Stimulated activated CD8-positive, alpha-beta memory T cell treated with anti-CD3 and anti-CD28 coated beads, Interleukin-2, amount 100 ng/mL, for 48 hours (primary cell): Measurements from ENCODE around the gene SLC28A1.

Experiments
- DNase-seq, 2 donors: peaks; one replicate each; pipeline ENCODE4 v3.0.0-alpha.2; 2020; ENCODE audit warnings: low read depth in 2 of 2

Gene SLC28A1

GRCh38 chr15:84885801-84886200, 1.3 kb downstream of the SLC28A1 start:
- DNase-seq: no peak

- DNase-seq: no peak
These were observed 1.9 kb downstream of the SLC28A1 start for GRCh38 chr15:84886211-84886983.

GRCh38 chr15:84886984-84887299, 2.5 kb downstream of the SLC28A1 start:
- DNase-seq: no peak

GRCh38 chr15:84887938-84888337, 3.5 kb downstream of the SLC28A1 start:
- DNase-seq: no peak

GRCh38 chr15:84888639-84889038, 4.2 kb downstream of the SLC28A1 start:
- DNase-seq: no peak

- no peak for DNase-seq
These were observed 5.0 kb downstream of the SLC28A1 start for GRCh38 chr15:84889313-84889990.

- no peak for DNase-seq
These were observed 5.7 kb downstream of the SLC28A1 start for GRCh38 chr15:84889991-84890669.

GRCh38 chr15:84890670-84891162, 6.3 kb downstream of the SLC28A1 start:
- no peak for DNase-seq

GRCh38 chr15:84891339-84891738, 6.9 kb downstream of the SLC28A1 start:
- no peak for DNase-seq

- DNase-seq: no peak
These were observed 8.4 kb downstream of the SLC28A1 start for GRCh38 chr15:84892786-84893307.

- DNase-seq: no peak
These were observed 9.1 kb downstream of the SLC28A1 start for GRCh38 chr15:84893607-84894006.

- no peak for DNase-seq
These were observed 10.4 kb downstream of the SLC28A1 start for GRCh38 chr15:84894736-84895425.

- no peak for DNase-seq
These were observed 14.3 kb downstream of the SLC28A1 start for GRCh38 chr15:84898761-84899160.

- DNase-seq: no peak
These were observed 15.3 kb downstream of the SLC28A1 start for GRCh38 chr15:84899750-84900149.

- DNase-seq: no peak
These were observed 17.1 kb downstream of the SLC28A1 start for GRCh38 chr15:84901540-84901939.

GRCh38 chr15:84903751-84904150, 19.3 kb downstream of the SLC28A1 start:
- DNase-seq: no peak

- no peak for DNase-seq
These were observed 20.0 kb downstream of the SLC28A1 start for GRCh38 chr15:84904419-84904818.

- DNase-seq: no peak
These were observed 20.8 kb downstream of the SLC28A1 start for GRCh38 chr15:84905016-84905916.

- no peak for DNase-seq
These were observed 23.3 kb downstream of the SLC28A1 start for GRCh38 chr15:84907731-84908130.

GRCh38 chr15:84908564-84908963, 24.1 kb downstream of the SLC28A1 start:
- DNase-seq: no peak

GRCh38 chr15:84909029-84909428, 24.6 kb downstream of the SLC28A1 start:
- no peak for DNase-seq
